GM19099 (cell line): Measurements from ENCODE around the gene SMPD1.
A peak's percentile ranks its signal among the peaks of the same experiment; 100 is the strongest.

Source experiments
- POLR2A ChIP-seq: IDR thresholded peaks from 3 replicates; pipeline ENCODE4 v1.6.1; 2011; ENCODE audit warnings: low read depth; ENCODE audit not compliant: insufficient read length; ENCODE audit errors: extremely low read depth

SMPD1 gene

DNA sequence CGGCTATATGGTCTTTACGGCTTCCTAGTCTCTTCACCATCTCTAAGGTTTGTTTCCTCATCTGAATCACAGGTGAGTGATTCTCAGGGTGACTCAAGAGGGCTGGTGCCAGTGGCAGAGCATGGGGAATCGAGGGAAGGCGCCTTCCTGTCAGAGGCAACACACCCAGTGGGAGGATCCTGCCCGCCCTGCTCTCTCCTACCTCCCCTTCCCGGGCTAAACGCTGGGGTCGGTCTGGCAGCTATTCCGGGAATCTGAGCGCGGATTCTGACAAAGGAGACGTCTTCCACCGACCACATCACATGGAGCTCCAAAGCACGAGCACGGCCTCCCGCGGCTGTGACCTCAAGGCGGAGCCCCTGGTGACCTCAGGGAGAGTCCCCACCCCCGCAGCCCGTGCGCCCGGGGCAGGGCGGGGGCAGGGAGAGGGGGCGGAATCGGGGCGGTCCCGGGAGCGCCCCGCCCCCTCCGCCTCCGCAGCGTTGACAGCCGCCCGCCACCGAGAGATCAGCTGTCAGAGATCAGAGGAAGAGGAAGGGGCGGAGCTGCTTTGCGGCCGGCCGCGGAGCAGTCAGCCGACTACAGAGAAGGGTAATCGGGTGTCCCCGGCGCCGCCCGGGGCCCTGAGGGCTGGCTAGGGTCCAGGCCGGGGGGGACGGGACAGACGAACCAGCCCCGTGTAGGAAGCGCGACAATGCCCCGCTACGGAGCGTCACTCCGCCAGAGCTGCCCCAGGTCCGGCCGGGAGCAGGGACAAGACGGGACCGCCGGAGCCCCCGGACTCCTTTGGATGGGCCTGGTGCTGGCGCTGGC is at the start of gene SMPD1:
TSS of gene SMPD1 (plus strand) at position 570 of the 813 bp plus-strand sequence. CDS start at position 695, 125 bp downstream.
- peak; percentile 81 for TF ChIP-seq POLR2A

DNA sequence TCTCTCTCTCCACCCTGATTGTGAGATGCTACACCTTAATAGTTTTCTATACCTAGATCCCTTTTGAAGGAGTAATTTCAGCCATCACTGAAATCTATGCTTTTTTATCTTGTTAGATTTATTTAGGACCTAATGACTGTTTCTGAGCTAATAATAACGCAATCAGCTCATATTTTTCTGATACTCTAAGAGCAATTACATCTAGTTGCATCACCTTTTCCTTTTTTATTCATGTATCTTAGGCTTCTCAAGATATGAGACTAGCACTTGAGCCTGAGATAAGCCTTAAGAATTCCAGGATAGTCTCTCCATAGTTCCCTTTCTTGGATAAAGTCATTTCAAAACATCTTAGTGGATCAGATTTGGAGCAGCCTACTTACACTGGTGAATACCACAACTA is 44.9 kb upstream of the SMPD1 start:
- TF ChIP-seq POLR2A = no peak

DNA sequence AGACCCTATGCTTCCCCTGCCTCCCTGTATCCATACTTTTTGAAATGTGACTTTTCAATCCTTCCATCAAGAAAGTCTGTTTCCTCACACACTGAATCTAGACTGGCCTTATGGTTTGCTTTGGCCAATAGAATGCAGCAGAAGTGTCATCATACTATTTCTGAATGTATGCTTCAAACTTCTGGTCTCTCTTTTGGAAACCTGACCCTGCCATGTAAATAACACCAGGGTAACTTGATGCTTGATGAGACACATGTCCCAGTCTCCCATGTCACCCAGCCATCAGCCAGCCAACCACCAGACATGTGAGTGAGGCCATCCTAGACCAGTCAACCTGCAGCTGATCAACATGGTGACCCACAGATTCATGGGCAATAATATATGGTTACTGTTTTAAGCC is 40.2 kb upstream of the SMPD1 start:
- TF ChIP-seq POLR2A = no peak

DNA sequence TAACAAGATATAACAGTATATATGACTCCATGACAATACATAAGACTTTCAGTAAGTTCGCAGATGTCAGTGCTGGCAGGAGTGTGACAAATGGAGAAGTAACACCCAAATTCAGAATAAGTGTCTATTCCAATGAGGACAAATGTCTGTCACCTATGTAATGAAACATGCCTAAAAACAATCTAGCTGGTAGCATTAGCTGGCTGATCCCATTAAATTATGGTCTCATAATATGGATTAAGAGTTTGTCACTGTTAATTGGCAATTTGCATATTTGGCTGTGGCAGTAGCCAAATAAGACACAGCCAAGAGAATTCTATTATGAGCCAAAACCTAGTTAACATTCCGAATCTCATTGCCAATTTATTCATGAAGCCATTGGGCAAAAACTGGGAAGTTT is 39.8 kb upstream of the SMPD1 start:
- no peak for TF ChIP-seq POLR2A

DNA sequence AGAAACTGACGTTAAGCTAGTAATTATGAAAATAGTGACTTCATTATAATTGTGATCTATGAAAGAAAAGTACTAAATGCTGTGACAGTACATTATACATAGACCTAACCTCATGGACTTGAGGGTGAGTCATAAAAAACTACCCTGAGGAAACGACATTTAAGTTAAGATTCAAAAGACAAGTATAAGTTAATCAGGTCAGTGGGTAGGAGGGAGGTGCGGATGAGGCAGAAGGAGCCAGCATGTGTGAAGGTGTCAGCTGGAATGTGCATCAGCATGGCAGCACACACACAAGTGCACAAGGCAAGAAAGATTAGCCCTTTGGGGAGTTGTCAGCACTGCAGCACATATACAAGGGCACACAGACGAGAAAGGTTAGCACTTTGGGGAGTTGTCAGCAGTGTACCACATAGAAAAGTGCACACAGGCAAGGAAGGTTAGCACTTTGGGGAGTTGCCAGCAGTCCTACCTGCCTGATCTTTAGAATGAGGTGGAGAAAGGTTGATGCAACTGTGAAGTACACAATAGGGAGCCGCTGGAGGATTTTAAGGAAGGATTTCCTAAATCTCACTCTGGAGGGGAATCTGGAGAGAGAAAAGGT is 38.4 kb upstream of the SMPD1 start:
- no peak for TF ChIP-seq POLR2A

DNA sequence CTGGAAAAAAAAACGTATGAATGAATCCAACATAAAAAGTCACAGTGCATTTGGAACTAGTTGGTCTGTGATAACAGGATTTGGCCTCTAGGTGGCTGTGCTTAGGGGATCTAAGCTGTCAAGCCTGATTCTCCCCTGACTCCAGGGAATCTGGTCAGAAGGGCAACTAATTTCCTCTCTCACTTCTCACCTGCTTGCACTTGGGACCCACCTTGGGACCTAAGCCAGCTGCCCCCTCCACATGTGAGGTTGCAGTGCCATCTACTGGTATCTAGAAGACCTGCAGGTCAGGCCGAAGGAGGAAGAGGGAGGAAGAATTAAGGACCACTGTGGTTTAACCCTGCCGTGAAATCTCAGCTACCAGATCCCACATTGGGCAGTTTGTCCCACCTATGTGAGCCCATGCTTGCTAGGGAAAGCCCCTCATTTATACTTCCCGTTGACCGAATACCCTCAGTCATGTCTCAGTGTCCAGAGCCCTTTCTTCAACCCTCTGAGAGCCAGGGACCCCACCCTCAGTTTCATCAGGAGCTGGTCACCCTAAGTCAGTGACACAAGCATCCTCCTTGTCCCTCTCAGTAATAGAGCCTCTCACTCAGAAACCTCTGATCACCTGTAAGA is 36.8 kb upstream of the SMPD1 start:
- TF ChIP-seq POLR2A = no peak

DNA sequence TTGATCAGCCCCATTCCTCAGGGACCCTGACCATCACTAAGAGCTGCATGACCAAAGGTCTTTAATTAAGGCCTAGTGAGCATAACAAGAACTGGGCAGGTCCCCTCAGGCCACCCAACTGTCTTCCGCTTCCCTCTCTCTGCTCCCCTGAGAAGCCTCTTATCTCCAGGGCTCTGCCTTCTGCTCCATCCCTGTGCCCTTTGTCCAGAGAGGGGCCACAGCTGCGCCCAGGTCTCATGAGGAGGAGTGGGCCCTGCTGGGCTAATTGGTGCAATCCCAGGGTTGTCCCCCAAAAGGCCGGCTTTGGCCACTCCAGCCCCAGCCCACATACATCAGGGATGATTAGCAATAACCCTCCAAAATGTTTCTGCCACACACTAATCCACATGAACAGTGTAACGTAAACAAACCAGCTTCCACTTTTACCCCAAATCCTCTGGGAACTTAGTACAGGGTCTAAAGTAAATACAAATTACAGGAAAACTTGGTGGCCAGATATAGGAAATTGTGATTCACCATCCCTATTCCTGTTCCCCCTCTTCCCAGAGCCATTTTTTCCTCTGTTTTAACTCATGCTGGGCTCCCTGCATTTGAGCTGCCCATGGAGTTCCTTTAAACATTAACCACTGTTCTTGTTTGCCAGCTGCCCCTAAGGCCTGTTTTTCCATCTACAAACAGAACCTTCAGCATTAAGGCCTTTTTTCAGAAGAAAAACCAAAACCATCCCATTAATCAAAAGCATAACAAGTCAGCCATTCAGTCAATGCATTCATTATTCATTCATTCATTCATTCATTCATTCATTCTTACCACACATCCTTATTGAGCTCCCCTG is 35.4 kb upstream of the SMPD1 start:
- TF ChIP-seq POLR2A = no peak

DNA sequence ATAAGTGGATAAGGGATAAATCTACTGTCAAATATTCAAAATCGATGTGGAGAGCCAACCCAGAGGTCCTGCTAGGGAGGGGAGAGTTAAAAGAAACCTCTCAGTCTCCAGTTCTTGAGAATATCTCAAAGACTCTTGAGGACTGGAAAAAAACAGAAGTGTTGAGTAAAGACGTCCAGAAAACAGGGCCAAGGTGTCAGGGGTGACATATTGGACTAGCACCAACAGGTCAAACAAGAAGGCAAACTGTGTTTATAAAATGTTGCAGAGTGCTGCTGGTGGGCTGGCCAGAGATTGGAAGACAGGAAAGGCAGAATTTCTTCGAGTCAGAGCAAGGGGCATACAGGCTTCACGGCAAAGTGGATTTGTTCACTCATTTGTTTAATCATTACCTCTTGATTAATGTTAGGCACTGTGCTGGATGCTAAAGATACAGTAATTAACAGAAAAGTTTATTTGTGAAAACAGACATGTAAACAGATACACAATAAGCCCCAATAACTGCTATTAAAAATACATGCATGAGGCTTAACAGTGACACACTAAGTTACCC is 33.7 kb upstream of the SMPD1 start:
- TF ChIP-seq POLR2A = no peak

DNA sequence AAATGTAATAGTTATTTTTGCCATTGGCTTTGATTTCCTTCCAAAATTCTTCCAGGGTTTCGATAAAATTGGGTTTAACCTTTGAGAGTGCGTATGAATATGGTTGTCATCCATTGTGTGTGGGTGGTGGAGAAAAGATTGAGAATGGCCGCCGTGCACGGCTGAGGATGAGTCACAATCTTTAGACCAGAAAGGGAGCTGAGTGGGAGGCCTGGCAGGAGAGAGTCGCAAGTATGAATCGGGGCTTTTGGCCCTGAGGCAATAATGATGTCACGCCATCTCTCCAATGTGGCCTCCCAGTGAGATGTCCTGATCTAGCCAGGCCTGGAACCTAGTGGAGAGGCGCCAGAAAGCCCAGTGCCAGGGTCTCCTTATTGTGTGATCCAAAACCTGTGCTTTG is 33.1 kb upstream of the SMPD1 start:
- no peak for TF ChIP-seq POLR2A

DNA sequence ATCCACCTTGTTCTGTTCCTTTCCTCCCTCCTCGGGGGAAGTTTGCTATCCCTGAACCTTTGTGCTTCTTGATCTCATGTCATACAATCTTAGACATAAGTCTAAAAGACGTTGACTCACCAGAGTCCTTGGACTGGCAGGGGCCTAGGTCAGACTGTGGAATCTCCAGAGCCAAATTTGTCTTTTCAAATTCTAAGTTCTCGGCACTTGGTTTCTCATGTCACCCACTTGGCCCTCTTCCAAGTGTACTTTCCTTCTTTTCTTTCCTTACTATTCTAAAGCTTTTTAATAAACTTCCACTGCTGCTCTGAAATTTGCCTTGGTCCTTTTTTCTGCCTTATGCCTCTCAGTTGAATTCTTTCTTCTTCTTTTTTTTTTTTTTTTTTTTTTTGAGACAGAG is 30.1 kb upstream of the SMPD1 start:
- no peak for TF ChIP-seq POLR2A

DNA sequence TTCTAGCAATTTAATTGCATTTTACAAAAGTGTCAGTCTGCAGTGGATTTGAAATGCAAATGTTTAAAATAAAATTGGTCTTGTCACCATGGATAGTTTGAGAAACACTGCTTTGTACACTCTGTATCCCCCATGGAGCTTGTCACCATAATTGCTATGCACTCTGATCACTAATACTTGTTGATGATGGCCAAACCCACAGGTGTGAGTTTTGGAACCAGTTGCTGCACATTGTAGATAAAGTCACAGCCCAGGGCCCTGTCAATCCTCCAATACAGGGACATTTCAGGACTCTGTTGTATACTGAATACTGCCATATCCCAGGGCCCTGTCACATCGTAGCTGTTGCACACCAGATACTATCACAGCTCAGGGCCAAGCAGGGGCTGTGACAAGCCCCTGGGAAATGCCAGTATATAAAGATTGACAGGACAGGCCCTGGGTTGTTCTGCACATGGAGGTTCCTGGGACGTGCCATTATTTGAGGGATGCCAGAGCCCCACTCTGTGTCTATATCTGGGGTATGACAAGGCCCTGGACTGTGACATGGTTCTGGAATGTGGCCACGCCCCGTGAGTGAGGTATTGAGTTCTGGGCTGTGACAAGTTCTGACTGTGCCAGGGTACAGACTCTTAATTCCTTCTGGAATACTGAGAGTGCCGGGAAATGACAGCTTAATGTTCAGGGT is 27.9 kb upstream of the SMPD1 start:
- TF ChIP-seq POLR2A = no peak

DNA sequence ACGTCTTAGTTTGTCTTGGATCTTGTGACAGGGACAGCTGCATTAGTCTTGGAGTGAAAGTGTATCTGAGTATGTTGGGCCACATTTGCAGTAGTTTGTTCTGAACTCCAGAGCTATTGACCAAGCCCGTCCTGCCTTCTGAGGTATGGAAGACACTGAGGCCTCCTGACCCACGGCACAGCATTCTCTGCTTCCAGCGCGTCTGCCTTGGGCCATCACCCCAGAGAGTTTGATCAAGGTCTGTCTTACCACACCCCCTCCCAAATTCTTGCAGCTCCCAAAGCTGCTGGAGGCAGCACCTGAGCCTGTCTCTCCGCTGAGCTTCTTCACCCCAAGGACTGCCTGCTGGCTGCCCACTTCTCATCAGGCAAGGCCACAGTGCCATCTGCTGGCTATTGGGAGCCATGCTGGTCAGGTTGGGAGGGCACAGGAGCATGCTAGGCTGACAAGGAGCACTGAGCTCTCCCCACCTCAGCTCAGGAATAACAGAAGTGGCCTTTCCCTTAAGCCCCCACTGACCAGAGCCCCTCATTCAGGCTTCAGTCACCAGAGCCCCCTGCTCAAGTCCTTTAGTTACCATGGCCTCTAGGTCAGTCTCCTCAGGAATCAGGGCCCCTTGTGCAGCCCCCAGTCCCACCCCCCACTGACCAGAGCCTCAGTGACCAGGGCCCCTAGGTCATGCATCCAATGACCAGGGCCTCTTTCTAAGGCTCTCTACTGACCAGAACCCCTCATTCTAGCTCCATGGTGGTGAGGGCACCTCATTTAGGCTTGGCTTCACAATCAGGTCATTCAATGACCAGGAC is 27.2 kb upstream of the SMPD1 start:
- TF ChIP-seq POLR2A = no peak

DNA sequence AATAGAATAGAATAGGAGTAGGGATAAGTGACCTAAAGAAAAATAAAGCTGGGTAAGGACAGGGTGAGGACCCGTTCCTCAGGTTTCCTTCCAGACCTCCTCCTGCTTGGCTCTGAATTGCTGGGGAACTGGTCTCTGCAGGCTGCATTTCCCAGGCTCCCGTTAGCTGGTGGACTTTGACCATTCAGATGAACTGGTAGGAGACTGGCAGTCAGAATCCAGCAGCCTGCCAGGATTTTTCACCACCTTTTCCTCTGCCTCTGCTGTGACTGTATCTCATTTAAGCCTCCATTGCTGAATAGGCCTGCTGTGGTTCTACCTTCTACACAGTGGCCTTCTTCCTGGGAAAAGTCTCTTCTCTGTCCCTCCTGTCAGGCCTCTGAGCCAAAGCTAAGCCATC is 24.6 kb upstream of the SMPD1 start:
- TF ChIP-seq POLR2A = no peak

DNA sequence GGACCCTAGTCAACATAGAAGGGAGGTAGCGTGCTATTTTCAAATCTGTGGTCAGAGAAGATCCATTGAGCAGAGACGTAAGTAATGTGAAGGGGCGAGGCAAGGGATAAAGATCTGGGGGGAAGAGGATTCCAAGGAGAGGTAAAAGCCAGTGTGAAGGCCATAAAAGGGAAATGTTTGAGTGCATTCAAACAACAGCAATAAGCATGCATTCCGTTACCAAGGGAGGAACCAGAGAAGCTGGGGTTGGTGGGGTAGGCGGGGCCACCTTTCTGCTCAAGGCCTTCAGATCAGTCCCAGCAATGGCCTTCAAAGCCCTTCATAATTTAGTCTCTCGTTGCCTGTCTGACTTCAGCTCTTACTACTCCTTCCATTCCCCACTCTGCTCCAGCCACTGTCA is 18.4 kb upstream of the SMPD1 start:
- no peak for TF ChIP-seq POLR2A
